HepG2 (cell line): Measurements from ENCODE around the gene TMEM127. TPM values are rescaled to one million over a fixed set of nuclear protein-coding genes. Genes with fewer than 3 reads are reported as not detected.

Experiments
- CAMTA2 ChIP-seq: sonication (generic); formaldehyde crosslinking; IDR thresholded peaks from 2 replicates; pipeline ENCODE4 v1.4.0; 2020; ENCODE audit warnings: mild to moderate bottlenecking, missing genetic modification reagents, borderline replicate concordance
- CBFB ChIP-seq: sonication (generic); formaldehyde crosslinking; IDR thresholded peaks from 2 replicates; pipeline ENCODE4 v1.4.0; 2020; ENCODE audit warnings: missing genetic modification reagents
- ETV6 ChIP-seq: sonication (generic); formaldehyde crosslinking; conservative IDR thresholded peaks from 2 replicates; pipeline ENCODE4 v1.4.0; 2020; ENCODE audit warnings: missing genetic modification reagents
- FOSL1 ChIP-seq: sonication (generic); formaldehyde crosslinking; IDR thresholded peaks from 2 replicates; pipeline ENCODE4 v1.9.0; 2021; ENCODE audit warnings: missing genetic modification reagents, borderline replicate concordance
- HOXA3 ChIP-seq: sonication (generic); formaldehyde crosslinking; IDR thresholded peaks from 2 replicates; pipeline ENCODE4 v1.5.0; 2020; ENCODE audit warnings: missing genetic modification reagents
- LCORL ChIP-seq, 2 experiments: fragments of 450-650 bp in 1 of 2; sonication (generic) in 1 of 2; formaldehyde crosslinking in 1 of 2; IDR thresholded peaks; 2 replicates each; pipeline versions ENCODE4 v1.5.0 to v1.6.1; 2017 to 2020; ENCODE audit warnings: antibody characterized with exemption in 1 of 2, missing genetic modification reagents in 1 of 2
- MAZ ChIP-seq, 2 experiments: sonication (generic) in 1 of 2; formaldehyde crosslinking in 1 of 2; IDR thresholded peaks; 2 replicates each; pipeline versions ENCODE4 v1.5.0 to v1.6.1; 2012 to 2020; ENCODE audit warnings: low read depth in 2 of 2, mild to moderate bottlenecking in 2 of 2, borderline replicate concordance in 1 of 2, improper control_type of control experiment in 1 of 2, low read length in 1 of 2, missing genetic modification reagents in 1 of 2, moderate library complexity in 1 of 2
- NCOA1 ChIP-seq: sonication (generic); formaldehyde crosslinking; IDR thresholded peaks from 2 replicates; pipeline ENCODE4 v1.9.0; 2021; ENCODE audit warnings: missing genetic modification reagents
- NR1H2 ChIP-seq: sonication (generic); formaldehyde crosslinking; IDR thresholded peaks from 2 replicates; pipeline ENCODE4 v1.8.1; 2022; ENCODE audit warnings: low read depth, missing genetic modification reagents, borderline replicate concordance
- PHB2 ChIP-seq: fragments of 450-650 bp; IDR thresholded peaks from 2 replicates; pipeline ENCODE4 v1.6.1; 2018; ENCODE audit not compliant: partially characterized antibody
- PLRG1 ChIP-seq: fragments of 450-650 bp; conservative IDR thresholded peaks from 2 replicates; pipeline ENCODE4 v1.6.1; 2016
- SETDB1 ChIP-seq: sonication (generic); formaldehyde crosslinking; IDR thresholded peaks from 2 replicates; pipeline ENCODE4 v1.5.1; 2020; ENCODE audit warnings: missing genetic modification reagents, mild to moderate bottlenecking, borderline replicate concordance
- ZBTB38 ChIP-seq: sonication (generic); formaldehyde crosslinking; IDR thresholded peaks from 2 replicates; pipeline ENCODE4 v1.5.1; 2020; ENCODE audit warnings: mild to moderate bottlenecking, missing genetic modification reagents
- ZNF282 ChIP-seq: fragments of 450-650 bp; IDR thresholded peaks from 2 replicates; pipeline ENCODE4 v1.6.1; 2018; ENCODE audit not compliant: partially characterized antibody
- ZNF337 ChIP-seq: sonication (generic); formaldehyde crosslinking; IDR thresholded peaks from 2 replicates; pipeline ENCODE4 v1.5.1; 2020; ENCODE audit warnings: missing genetic modification reagents, low read depth, mild to moderate bottlenecking, borderline replicate concordance
- ZNF501 ChIP-seq: sonication (generic); formaldehyde crosslinking; IDR thresholded peaks from 2 replicates; pipeline ENCODE4 v1.5.1; 2020; ENCODE audit warnings: mild to moderate bottlenecking, moderate library complexity, missing genetic modification reagents
- ZNF644 ChIP-seq: IDR thresholded peaks from 2 replicates; pipeline ENCODE4 v1.6.1; 2016; ENCODE audit warnings: low read depth
- ZNF678 ChIP-seq: sonication (generic); formaldehyde crosslinking; IDR thresholded peaks from 2 replicates; pipeline ENCODE4 v1.4.0; 2020; ENCODE audit warnings: mild to moderate bottlenecking, missing genetic modification reagents
- ZSCAN30 ChIP-seq: sonication (generic); formaldehyde crosslinking; IDR thresholded peaks from 2 replicates; pipeline ENCODE4 v1.5.0; 2020; ENCODE audit warnings: mild to moderate bottlenecking, missing genetic modification reagents
- polyA plus RNA-seq, 8 experiments: library from polyadenylated mRNA; depleted of rRNA in 3 of 8; stranded (reverse) in 7 of 8; unstranded in 1 of 8; fragments of >200 nt; fragmentation: Illumina TruSeq in 4 of 8; extraction: Trizol in 4 of 8; gene quantifications; 2 replicates each; pipeline versions ENCODE4 v1.2.1 to v1.2.3, GENCODE V29; 2011 to 2016; ENCODE audit warnings: low read depth in 4 of 8, missing spikeins in 1 of 8, mixed read lengths in 1 of 8; ENCODE audit not compliant: insufficient read depth in 1 of 8
- total RNA-seq, 5 experiments: library from RNA; depleted of rRNA; stranded (reverse); fragments of >200 nt; fragmentation: Illumina TruSeq; extraction: Trizol; gene quantifications; 2 replicates each; pipeline ENCODE4 v1.2.3, GENCODE V29; 2016; ENCODE audit warnings: low read depth in 1 of 5
- TF ChIP-seq, protein P1 (sequence below): sonication (generic); IDR thresholded peaks from 2 replicates; pipeline ENCODE4 v1.6.1; 2016; ENCODE audit warnings: low read depth, borderline replicate concordance
- TF ChIP-seq, protein P2 (sequence below): sonication (generic); formaldehyde crosslinking; IDR thresholded peaks from 2 replicates; pipeline ENCODE4 v1.4.0; 2020; ENCODE audit warnings: missing genetic modification reagents; ENCODE audit errors: not compliant biosample characterization
- TF ChIP-seq, protein P3 (sequence below): sonication (generic); formaldehyde crosslinking; IDR thresholded peaks from 2 replicates; pipeline ENCODE4 v1.8.0; 2022; ENCODE audit warnings: mild to moderate bottlenecking, missing genetic modification reagents
- TF ChIP-seq, protein P4 (sequence below): sonication (generic); formaldehyde crosslinking; IDR thresholded peaks from 2 replicates; pipeline ENCODE4 v1.5.0; 2020; ENCODE audit warnings: mild to moderate bottlenecking, missing genetic modification reagents, borderline replicate concordance

Gene TMEM127
- total and polyA plus RNA-seq, 2 of the 13 experiments (the other 11 are each of a cell fraction or from before 2014, with no cell fraction given): 21.5 to 33.9 TPM

DNA sequence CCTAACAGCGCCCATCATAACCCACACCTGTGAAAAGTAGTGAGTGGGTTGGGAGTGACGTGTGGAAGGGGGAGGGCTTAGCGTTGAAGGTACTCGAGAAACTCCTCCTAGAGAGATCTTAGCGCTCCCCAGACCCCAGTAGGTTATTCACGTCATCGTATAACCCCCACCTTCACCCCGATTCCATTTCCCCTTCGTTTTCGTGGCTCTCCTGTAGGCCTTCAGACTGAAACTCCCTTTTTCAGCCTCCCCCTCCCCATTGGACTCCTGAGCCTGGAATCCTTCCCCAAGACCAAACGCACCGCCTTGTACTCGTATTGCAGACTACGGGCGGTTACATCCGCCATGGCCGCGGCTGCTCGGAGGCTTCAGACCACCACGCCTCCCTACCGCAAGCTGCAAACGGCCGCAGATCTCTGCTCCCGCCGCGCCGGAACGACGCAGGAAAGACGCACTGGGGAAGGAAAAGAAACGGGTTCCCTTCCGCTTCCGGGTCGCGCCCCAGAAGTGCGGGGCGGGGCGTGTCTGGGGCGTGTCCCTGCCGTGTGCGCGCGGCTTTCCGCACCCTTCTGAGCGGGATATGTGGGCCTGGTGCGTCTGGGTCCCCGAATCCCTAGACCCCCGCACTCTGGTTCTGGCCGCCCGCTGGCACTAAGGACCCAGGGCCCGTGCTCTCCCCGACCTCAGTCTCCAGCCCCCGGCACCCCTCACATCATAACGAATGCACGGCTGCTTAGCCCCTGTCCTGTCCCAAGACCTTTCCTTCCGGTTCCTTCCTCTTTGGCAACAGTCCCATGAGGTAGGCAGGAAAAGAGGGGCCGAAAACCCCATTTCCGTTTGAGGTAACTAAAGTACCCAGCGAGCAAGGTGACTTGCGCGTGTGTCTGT is 39.5 kb upstream of the TMEM127 start, which contains the start of gene SNRNP200 (continued):
- peak; percentile 66; the same call in 1 of the 2 replicates for TF ChIP-seq MAZ (IDR thresholded peaks at IDR 0.05; ENCODE audit: borderline replicate concordance, low read depth, low read length)
- peak; percentile 83 for TF ChIP-seq MAZ (CRISPR knock-in tag; IDR thresholded peaks at IDR 0.05; ENCODE audit: low read depth)
- TF ChIP-seq ZNF337 (CRISPR knock-in tag): peak; percentile 94; the same call in 1 of the 2 replicates
- peak; percentile 42; the same call in 1 of the 2 replicates for TF ChIP-seq FOSL1 (CRISPR knock-in tag)
- TF ChIP-seq ZNF501 (CRISPR knock-in tag): peak; percentile 96
- TF ChIP-seq PHB2: no peak
- TF ChIP-seq ZSCAN30 (CRISPR knock-in tag): no peak; the same call in 1 of the 2 replicates
- TF ChIP-seq SETDB1 (CRISPR knock-in tag): no peak
- no peak for TF ChIP-seq CAMTA2 (CRISPR knock-in tag)
- no peak for TF ChIP-seq CBFB
- no peak for TF ChIP-seq PLRG1
- TF ChIP-seq, protein P1, sequence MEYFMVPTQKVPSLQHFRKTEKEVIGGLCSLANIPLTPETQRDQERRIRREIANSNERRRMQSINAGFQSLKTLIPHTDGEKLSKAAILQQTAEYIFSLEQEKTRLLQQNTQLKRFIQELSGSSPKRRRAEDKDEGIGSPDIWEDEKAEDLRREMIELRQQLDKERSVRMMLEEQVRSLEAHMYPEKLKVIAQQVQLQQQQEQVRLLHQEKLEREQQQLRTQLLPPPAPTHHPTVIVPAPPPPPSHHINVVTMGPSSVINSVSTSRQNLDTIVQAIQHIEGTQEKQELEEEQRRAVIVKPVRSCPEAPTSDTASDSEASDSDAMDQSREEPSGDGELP: peak; percentile 62; the same call in 1 of the 2 replicates
- peak; percentile 98 for TF ChIP-seq HOXA3
- TF ChIP-seq ZNF678: peak; percentile 99
- TF ChIP-seq, protein P2, sequence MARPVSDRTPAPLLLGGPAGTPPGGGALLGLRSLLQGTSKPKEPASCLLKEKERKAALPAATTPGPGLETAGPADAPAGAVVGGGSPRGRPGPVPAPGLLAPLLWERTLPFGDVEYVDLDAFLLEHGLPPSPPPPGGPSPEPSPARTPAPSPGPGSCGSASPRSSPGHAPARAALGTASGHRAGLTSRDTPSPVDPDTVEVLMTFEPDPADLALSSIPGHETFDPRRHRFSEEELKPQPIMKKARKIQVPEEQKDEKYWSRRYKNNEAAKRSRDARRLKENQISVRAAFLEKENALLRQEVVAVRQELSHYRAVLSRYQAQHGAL (CRISPR knock-in tag): no peak
- TF ChIP-seq ZNF282: no peak
- TF ChIP-seq, protein P3, sequence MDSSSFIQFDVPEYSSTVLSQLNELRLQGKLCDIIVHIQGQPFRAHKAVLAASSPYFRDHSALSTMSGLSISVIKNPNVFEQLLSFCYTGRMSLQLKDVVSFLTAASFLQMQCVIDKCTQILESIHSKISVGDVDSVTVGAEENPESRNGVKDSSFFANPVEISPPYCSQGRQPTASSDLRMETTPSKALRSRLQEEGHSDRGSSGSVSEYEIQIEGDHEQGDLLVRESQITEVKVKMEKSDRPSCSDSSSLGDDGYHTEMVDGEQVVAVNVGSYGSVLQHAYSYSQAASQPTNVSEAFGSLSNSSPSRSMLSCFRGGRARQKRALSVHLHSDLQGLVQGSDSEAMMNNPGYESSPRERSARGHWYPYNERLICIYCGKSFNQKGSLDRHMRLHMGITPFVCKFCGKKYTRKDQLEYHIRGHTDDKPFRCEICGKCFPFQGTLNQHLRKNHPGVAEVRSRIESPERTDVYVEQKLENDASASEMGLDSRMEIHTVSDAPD (CRISPR knock-in tag): no peak
- peak; percentile 94 for TF ChIP-seq ZBTB38 (CRISPR knock-in tag)
- peak; percentile 58; the same call in 1 of the 2 replicates for TF ChIP-seq LCORL (IDR thresholded peaks at IDR 0.05)
- peak; percentile 90 for TF ChIP-seq LCORL (CRISPR knock-in tag; IDR thresholded peaks at IDR 0.05)
- TF ChIP-seq NCOA1 (CRISPR knock-in tag): peak; percentile 95; the same call in 1 of the 2 replicates
- TF ChIP-seq ETV6 (CRISPR knock-in tag): peak; percentile 97
- TF ChIP-seq, protein P4, sequence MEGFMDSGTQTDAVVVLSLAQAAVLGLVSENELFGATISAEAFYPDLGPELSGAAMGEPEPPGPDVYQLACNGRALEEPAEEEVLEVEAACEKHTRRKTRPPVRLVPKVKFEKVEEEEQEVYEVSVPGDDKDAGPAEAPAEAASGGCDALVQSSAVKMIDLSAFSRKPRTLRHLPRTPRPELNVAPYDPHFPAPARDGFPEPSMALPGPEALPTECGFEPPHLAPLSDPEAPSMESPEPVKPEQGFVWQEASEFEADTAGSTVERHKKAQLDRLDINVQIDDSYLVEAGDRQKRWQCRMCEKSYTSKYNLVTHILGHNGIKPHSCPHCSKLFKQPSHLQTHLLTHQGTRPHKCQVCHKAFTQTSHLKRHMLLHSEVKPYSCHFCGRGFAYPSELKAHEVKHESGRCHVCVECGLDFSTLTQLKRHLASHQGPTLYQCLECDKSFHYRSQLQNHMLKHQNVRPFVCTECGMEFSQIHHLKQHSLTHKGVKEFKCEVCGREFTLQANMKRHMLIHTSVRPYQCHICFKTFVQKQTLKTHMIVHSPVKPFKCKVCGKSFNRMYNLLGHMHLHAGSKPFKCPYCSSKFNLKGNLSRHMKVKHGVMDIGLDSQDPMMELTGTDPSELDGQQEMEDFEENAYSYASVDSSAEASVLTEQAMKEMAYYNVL (CRISPR knock-in tag): peak; percentile 92; the same call in 1 of the 2 replicates
- TF ChIP-seq ZNF644 (CRISPR knock-in tag): no peak
- no peak for TF ChIP-seq NR1H2 (CRISPR knock-in tag)
